T-cell (primary cell): Measurements from ENCODE around the gene REEP3. TPM values are rescaled to one million over a fixed set of nuclear protein-coding genes. Genes with fewer than 3 reads are reported as not detected.

Experiments
- ATAC-seq, 4 experiments: fragments of 200-7000 bp in 3 of 4; fragments of 150-1000 bp in 1 of 4; cut with Tn5 transposase; replicated peaks in 1 of 4; 1 replicate in 3 of 4; 2 replicates in 1 of 4; pipeline ENCODE4 v1.10.0; 2021; ENCODE audit warnings: moderate library complexity in 3 of 4, mild to moderate bottlenecking in 2 of 4, moderate number of reproducible peaks in 1 of 4
- CTCF ChIA-PET, 2 donors: fragments of 300-600 bp; sonication (Branson Sonifier 250); formaldehyde crosslinking; loops; one replicate each; lab custom pipeline; 2022; ENCODE audit warnings: antibody characterized with exemption in 2 of 2; lab: Charles Lee
- POLR2A ChIA-PET, 2 donors: fragments of 300-600 bp; sonication (Branson Sonifier 250); formaldehyde crosslinking; loops; one replicate each; lab custom pipeline; 2022; ENCODE audit warnings: antibody characterized with exemption in 2 of 2; lab: Charles Lee
- DNase-seq, 35 experiments: peaks; one replicate each; pipeline versions ENCODE4 v3.0.0 to v3.0.0-alpha.2; 2013 to 2023
- H3K27ac ChIP-seq: one replicate; pipeline ENCODE4 v1.5.1; 2013; ENCODE audit warnings: low read length
- H3K27me3 ChIP-seq, 2 experiments: replicated peaks in 1 of 2; 1 replicate in 1 of 2; 2 replicates in 1 of 2; pipeline versions ENCODE4 v1.6.1 to v1.7.0; 2013; ENCODE audit warnings: low read length in 1 of 2, mixed read lengths in 1 of 2; ENCODE audit not compliant: control insufficient read depth in 2 of 2, insufficient read depth in 2 of 2; ENCODE audit errors: extremely low read depth in 1 of 2
- H3K36me3 ChIP-seq, 2 donors: 1 replicate in 1 of 2; 2 replicates in 1 of 2; pipeline versions ENCODE4 v1.6.1 to v1.7.0; 2013; ENCODE audit warnings: low read length in 1 of 2; ENCODE audit not compliant: control insufficient read depth in 2 of 2, insufficient read depth in 1 of 2; ENCODE audit errors: extremely low read depth in 1 of 2
- H3K4me1 ChIP-seq, 2 experiments: 1 replicate in 1 of 2; 2 replicates in 1 of 2; pipeline versions ENCODE4 v1.6.1 to v1.7.0; 2013; ENCODE audit warnings: low read length in 2 of 2, mixed read lengths in 1 of 2; ENCODE audit not compliant: insufficient read depth in 2 of 2, control insufficient read depth in 1 of 2; ENCODE audit errors: extremely low read depth in 1 of 2
- H3K4me3 ChIP-seq, 2 donors: 1 replicate in 1 of 2; 2 replicates in 1 of 2; pipeline versions ENCODE4 v1.5.1 to v1.7.0; 2013; ENCODE audit warnings: mild to moderate bottlenecking in 2 of 2, low read length in 1 of 2, moderate library complexity in 1 of 2; ENCODE audit not compliant: control insufficient read depth in 1 of 2; ENCODE audit errors: extremely low read depth in 1 of 2
- H3K9me3 ChIP-seq: 2 replicates; pipeline ENCODE4 v1.7.0; 2013
- H3K27ac Mint-ChIP-seq, 2 donors: one replicate each; pipeline ENCODE4 v1.8.0; 2020 to 2021; ENCODE audit warnings: mild to moderate bottlenecking in 2 of 2, mixed read lengths in 2 of 2
- H3K27me3 Mint-ChIP-seq, 2 donors: one replicate each; pipeline ENCODE4 v1.8.0; 2021 to 2022; ENCODE audit warnings: mixed read lengths in 2 of 2
- H3K36me3 Mint-ChIP-seq: one replicate; pipeline ENCODE4 v1.8.0; 2021; ENCODE audit warnings: mixed read lengths
- H3K4me1 Mint-ChIP-seq, 3 donors: one replicate each; pipeline ENCODE4 v1.8.0; 2020 to 2022; ENCODE audit warnings: mixed read lengths in 3 of 3, mild to moderate bottlenecking in 1 of 3
- H3K4me3 Mint-ChIP-seq, 3 donors: one replicate each; pipeline ENCODE4 v1.8.0; 2020 to 2022; ENCODE audit warnings: mild to moderate bottlenecking in 3 of 3, mixed read lengths in 3 of 3, moderate library complexity in 3 of 3
- H3K9me3 Mint-ChIP-seq, 3 donors: one replicate each; pipeline ENCODE4 v1.8.0; 2020 to 2022; ENCODE audit warnings: mixed read lengths in 3 of 3
- WGBS: methylation state at CpG from one replicate; pipeline ENCODE4 v1.1.5; 2013; ENCODE audit warnings: missing lambda C conversion rate; ENCODE audit not compliant: insufficient coverage; 5-methylcytosine and 5-hydroxymethylcytosine counted together
- total RNA-seq, 35 experiments: library from RNA in 6 of 35; stranded (reverse) in 6 of 35; fragments of 120-200 nt in 1 of 35; gene quantifications; one replicate each; pipeline versions ENCODE4 v1.2.1 to v1.2.4 and lab custom pipeline; 2013 to 2026

REEP3 gene
- total RNA-seq, 5 donors from 2014 or later (not counting 1 experiment from before 2014, with no cell fraction given): 7.9 to 16.2 (median 9.9) TPM

GRCh38 chr10:63665670-63666134 lies 144.5 kb downstream of the REEP3 start:
- Histone ChIP-seq H3K36me3 (no peaks in the 10 kb centered on the region), H3K27ac (no peak overlapping the region), H3K4me3 (no peak overlapping the region), H3K27me3 (no peaks in the 10 kb centered on the region), H3K9me3 (no peaks in the 10 kb centered on the region), H3K4me1 (no peaks in the 10 kb centered on the region)
- DNase-seq (no peak), ATAC-seq (no peak)
- no peaks in the 10 kb centered on the region for H3K36me3 Mint-ChIP-seq
- H3K4me1 Mint-ChIP-seq: no peaks in the 10 kb centered on the region
- H3K4me3 Mint-ChIP-seq: no peak overlapping the region
- H3K9me3 Mint-ChIP-seq: no peaks in the 10 kb centered on the region
- 83% methylated on average over 1 of the region's 4 CpGs for WGBS
- POLR2A ChIA-PET: no interaction called here
- no peaks in the 10 kb centered on the region for H3K27me3 Mint-ChIP-seq
- CTCF ChIA-PET: no interaction called here
- no peak overlapping the region for H3K27ac Mint-ChIP-seq

GRCh38 chr10:63666836-63667383 lies 145.7 kb downstream of the REEP3 start:
- Histone ChIP-seq H3K36me3 (no peaks in the 10 kb centered on the region), H3K27ac (no peak overlapping the region), H3K4me1 (no peaks in the 10 kb centered on the region), H3K27me3 (no peaks in the 10 kb centered on the region), H3K4me3 (no peak overlapping the region), H3K9me3 (no peaks in the 10 kb centered on the region)
- no peaks in the 10 kb centered on the region for H3K27me3 Mint-ChIP-seq
- no peaks in the 10 kb centered on the region for H3K9me3 Mint-ChIP-seq
- CTCF ChIA-PET: no interaction called here
- no peaks in the 10 kb centered on the region for H3K36me3 Mint-ChIP-seq
- no peak overlapping the region for H3K27ac Mint-ChIP-seq
- WGBS: no CpG with 5 or more reads among the region's 4 CpGs
- no peak for DNase-seq
- H3K4me1 Mint-ChIP-seq: no peaks in the 10 kb centered on the region
- no peak for ATAC-seq
- POLR2A ChIA-PET: no interaction called here
- no peak overlapping the region for H3K4me3 Mint-ChIP-seq

- Histone ChIP-seq H3K4me3 (no peak overlapping the region), H3K27ac (no peak overlapping the region), H3K36me3 (no peaks in the 10 kb centered on the region), H3K27me3 (no peaks in the 10 kb centered on the region), H3K4me1 (no peaks in the 10 kb centered on the region), H3K9me3 (no peaks in the 10 kb centered on the region)
- Mint-ChIP-seq H3K4me1 (no peaks in the 10 kb centered on the region), H3K36me3 (no peaks in the 10 kb centered on the region), H3K27ac (no peak overlapping the region), H3K4me3 (no peak overlapping the region), H3K27me3 (peaks cover 0 to 2% of the 10 kb centered on the region in 2 donors), H3K9me3 (no peaks in the 10 kb centered on the region)
- CTCF ChIA-PET: interaction anchor here (0.6 to 0.9 kb wide), 3 partner anchors 52 to 501 kb away, joined by 3 to 5 read pairs (median 3); no protein-coding TSS in a partner anchor
- no CpG with 5 or more reads among the region's 3 CpGs for WGBS
- no peak for DNase-seq
- ATAC-seq: no peak
- POLR2A ChIA-PET: no interaction called here
Observed at GRCh38 chr10:63667596-63668480, 146.6 kb downstream of the REEP3 start.

GRCh38 chr10:63670291-63670898 lies 149.2 kb downstream of the REEP3 start:
- Histone ChIP-seq H3K4me1 (no peaks in the 10 kb centered on the region), H3K4me3 (no peak overlapping the region), H3K27me3 (peaks cover 0 to 5% of the 10 kb centered on the region in 2 experiments), H3K9me3 (no peaks in the 10 kb centered on the region), H3K36me3 (no peaks in the 10 kb centered on the region), H3K27ac (no peak overlapping the region)
- no peaks in the 10 kb centered on the region for H3K9me3 Mint-ChIP-seq
- no peak overlapping the region for H3K4me3 Mint-ChIP-seq
- ATAC-seq: no peak
- no peaks in the 10 kb centered on the region for H3K36me3 Mint-ChIP-seq
- 70% methylated on average over 3 of the region's 10 CpGs for WGBS
- H3K4me1 Mint-ChIP-seq: no peaks in the 10 kb centered on the region
- DNase-seq: no peak
- peaks cover 0 to 2% of the 10 kb centered on the region in 2 donors for H3K27me3 Mint-ChIP-seq
- POLR2A ChIA-PET: no interaction called here
- H3K27ac Mint-ChIP-seq: no peak overlapping the region
- CTCF ChIA-PET: interaction anchor here in 1 of 2 donors (0.8 kb wide), 1 partner anchor 45 kb away, joined by 4 read pairs; no protein-coding TSS in a partner anchor

- no peak overlapping the region for H3K4me3 Mint-ChIP-seq
- Histone ChIP-seq H3K36me3 (no peaks in the 10 kb centered on the region), H3K9me3 (no peaks in the 10 kb centered on the region), H3K27ac (no peak overlapping the region), H3K4me1 (no peaks in the 10 kb centered on the region), H3K27me3 (peaks cover 0 to 5% of the 10 kb centered on the region in 2 experiments), H3K4me3 (no peak overlapping the region)
- CTCF ChIA-PET: interaction anchor here in 1 of 2 donors (0.6 kb wide), 1 partner anchor 289 kb away, joined by 3 read pairs; no protein-coding TSS in a partner anchor
- no peak for DNase-seq
- no peaks in the 10 kb centered on the region for H3K4me1 Mint-ChIP-seq
- ATAC-seq: no peak
- H3K9me3 Mint-ChIP-seq: no peaks in the 10 kb centered on the region
- no peaks in the 10 kb centered on the region for H3K36me3 Mint-ChIP-seq
- no peak overlapping the region for H3K27ac Mint-ChIP-seq
- H3K27me3 Mint-ChIP-seq: peaks cover 0 to 2% of the 10 kb centered on the region in 2 donors
- POLR2A ChIA-PET: no interaction called here
- WGBS: 88% methylated on average over 1 of the region's 2 CpGs
Observed at GRCh38 chr10:63671317-63671937, 150.2 kb downstream of the REEP3 start.

GRCh38 chr10:63672491-63672890 lies 151.3 kb downstream of the REEP3 start:
- Mint-ChIP-seq H3K9me3 (no peaks in the 10 kb centered on the region), H3K36me3 (no peaks in the 10 kb centered on the region), H3K27ac (no peak overlapping the region), H3K4me1 (no peaks in the 10 kb centered on the region), H3K27me3 (peaks cover 0 to 2% of the 10 kb centered on the region in 2 donors), H3K4me3 (no peak overlapping the region)
- H3K27ac ChIP-seq: no peak overlapping the region
- WGBS: 92% methylated on average over 2 of the region's 3 CpGs
- no peak for ATAC-seq
- POLR2A ChIA-PET: no interaction called here
- CTCF ChIA-PET: no interaction called here
- H3K27me3 ChIP-seq: peaks cover 0 to 5% of the 10 kb centered on the region in 2 experiments
- H3K9me3 ChIP-seq: no peaks in the 10 kb centered on the region
- no peak overlapping the region for H3K4me3 ChIP-seq
- no peaks in the 10 kb centered on the region for H3K4me1 ChIP-seq
- no peak for DNase-seq
- H3K36me3 ChIP-seq: no peaks in the 10 kb centered on the region
